IMR-90 (cell line): ENCODE measurements around the gene FOXB1. TPM values are rescaled to one million over a fixed set of nuclear protein-coding genes. Genes with fewer than 3 reads are reported as not detected.

ENCODE experiments used
- ATAC-seq: fragments of 200-7000 bp; cut with Tn5 transposase; 2 replicates; pipeline ENCODE4 v1.9.1; 2020; ENCODE audit warnings: low read depth, mild to moderate bottlenecking, moderate library complexity
- Bru-seq: library from RNA; stranded (reverse); fragments of 400-500 nt; gene quantifications from one replicate; lab custom pipeline; 2021; lab: Mats Ljungman, UMichigan
- BruChase-seq, 2 experiments: library from RNA; stranded (reverse); fragments of 400-500 nt; gene quantifications; one replicate each; lab custom pipeline; 2021; lab: Mats Ljungman, UMichigan
- BruUV-seq: library from RNA; stranded (reverse); fragments of 400-500 nt; replicated peaks from 2 replicates; lab custom pipeline; 2021; lab: Mats Ljungman, UMichigan
- CTCF ChIA-PET: fragments of 300-600 bp; formaldehyde crosslinking; extraction: SDS; loops from one replicate; lab custom pipeline; 2021; ENCODE audit warnings: antibody characterized with exemption; lab: Yijun Ruan, JAX
- POLR2A ChIA-PET: fragments of 300-600 bp; sonication (Branson Sonifier 250); formaldehyde crosslinking; loops from one replicate; lab custom pipeline; 2022; ENCODE audit warnings: antibody characterized with exemption; ENCODE audit not compliant: unreplicated experiment; lab: Charles Lee
- DNase-seq: peaks from one replicate; pipeline ENCODE4 v3.0.0; 2013
- H2AFZ ChIP-seq: replicated peaks from 2 replicates; pipeline ENCODE3; 2013; ENCODE audit warnings: low read length, mild to moderate bottlenecking; ENCODE audit not compliant: poor library complexity
- H2AK5ac ChIP-seq: 2 replicates; pipeline ENCODE4 v1.6.1; 2013; ENCODE audit warnings: low read depth, low read length, inconsistent platforms
- H2AK9ac ChIP-seq: replicated peaks from 2 replicates; pipeline ENCODE3; 2013; ENCODE audit warnings: mild to moderate bottlenecking, low read depth, low read length, moderate library complexity; ENCODE audit not compliant: poor library complexity
- H2BK120ac ChIP-seq: 2 replicates; pipeline ENCODE4 v1.6.1; 2013; ENCODE audit warnings: low read depth, low read length, inconsistent platforms
- H2BK15ac ChIP-seq: 3 replicates; pipeline ENCODE4 v1.6.1; 2013; ENCODE audit warnings: low read depth, low read length, inconsistent platforms
- H2BK20ac ChIP-seq: 2 replicates; pipeline ENCODE4 v1.6.1; 2013; ENCODE audit warnings: low read depth, mild to moderate bottlenecking, inconsistent platforms, low read length, moderate library complexity
- H2BK5ac ChIP-seq: 2 replicates; pipeline ENCODE4 v1.6.1; 2013; ENCODE audit warnings: mild to moderate bottlenecking, low read depth, low read length, inconsistent platforms; ENCODE audit not compliant: poor library complexity, severe bottlenecking
- H3K14ac ChIP-seq: replicated peaks from 2 replicates; pipeline ENCODE4 v1.6.1; 2013; ENCODE audit warnings: low read depth, low read length, inconsistent platforms
- H3K18ac ChIP-seq: 2 replicates; pipeline ENCODE4 v1.6.1; 2013; ENCODE audit warnings: low read depth, low read length, control low read depth
- H3K23ac ChIP-seq: 2 replicates; pipeline ENCODE4 v1.6.1; 2013; ENCODE audit warnings: low read depth, low read length, inconsistent platforms
- H3K27ac ChIP-seq: 2 replicates; pipeline ENCODE4 v1.5.1; 2013; ENCODE audit warnings: mild to moderate bottlenecking, control low read depth, low read length; ENCODE audit not compliant: insufficient read depth
- H3K27me3 ChIP-seq: 2 replicates; pipeline ENCODE4 v1.6.1; 2013; ENCODE audit warnings: low read length; ENCODE audit not compliant: control insufficient read depth, insufficient read depth
- H3K36me3 ChIP-seq: 2 replicates; pipeline ENCODE4 v1.6.1; 2013; ENCODE audit warnings: low read length, mixed read lengths; ENCODE audit not compliant: control insufficient read depth, insufficient read depth
- H3K4ac ChIP-seq: 2 replicates; pipeline ENCODE4 v1.6.1; 2013; ENCODE audit warnings: low read depth, low read length, inconsistent platforms
- H3K4me1 ChIP-seq: 2 replicates; pipeline ENCODE4 v1.6.1; 2013; ENCODE audit warnings: low read length, mixed read lengths; ENCODE audit not compliant: control insufficient read depth, insufficient read depth
- H3K4me2 ChIP-seq: 2 replicates; pipeline ENCODE4 v1.6.1; 2013; ENCODE audit warnings: low read depth, mild to moderate bottlenecking, control low read depth, low read length, moderate library complexity
- H3K4me3 ChIP-seq: 2 replicates; pipeline ENCODE4 v1.5.1; 2013; ENCODE audit warnings: low read depth, mild to moderate bottlenecking, control low read depth, low read length, moderate library complexity; ENCODE audit not compliant: insufficient read depth
- H3K56ac ChIP-seq: 2 replicates; pipeline ENCODE4 v1.6.1; 2013; ENCODE audit warnings: low read length, inconsistent platforms; ENCODE audit not compliant: insufficient read depth; ENCODE audit errors: extremely low read depth
- H3K79me1 ChIP-seq, 2 experiments: 2 replicates each; pipeline ENCODE4 v1.6.1; 2013; ENCODE audit warnings: low read length in 2 of 2, inconsistent platforms in 1 of 2, low read depth in 1 of 2
- H3K9ac ChIP-seq: 2 replicates; pipeline ENCODE4 v1.6.1; 2013; ENCODE audit warnings: low read depth, low read length, control low read depth
- H3K9me1 ChIP-seq: 2 replicates; pipeline ENCODE4 v1.6.1; 2013; ENCODE audit warnings: low read length, inconsistent platforms; ENCODE audit not compliant: insufficient read depth
- H3K9me3 ChIP-seq: 2 replicates; pipeline ENCODE4 v1.6.1; 2013; ENCODE audit warnings: low read length; ENCODE audit not compliant: control insufficient read depth, insufficient read depth
- H4K20me1 ChIP-seq: 2 replicates; pipeline ENCODE4 v1.6.1; 2013; ENCODE audit warnings: low read length, inconsistent platforms; ENCODE audit not compliant: insufficient read depth
- H4K5ac ChIP-seq: 2 replicates; pipeline ENCODE4 v1.6.1; 2013; ENCODE audit warnings: mild to moderate bottlenecking, low read depth, low read length, control low read depth
- H4K8ac ChIP-seq, 2 experiments: 2 replicates each; pipeline ENCODE4 v1.6.1; 2013; ENCODE audit warnings: low read depth in 2 of 2, low read length in 2 of 2, control low read depth in 1 of 2, inconsistent platforms in 1 of 2
- H4K91ac ChIP-seq: 2 replicates; pipeline ENCODE4 v1.6.1; 2013; ENCODE audit warnings: low read depth, low read length, inconsistent platforms; ENCODE audit not compliant: insufficient read depth
- BHLHE40 ChIP-seq: fragments of 150-350 bp; IDR thresholded peaks from 2 replicates; pipeline ENCODE4 v1.6.1; 2016; ENCODE audit warnings: mild to moderate bottlenecking, low read depth, low read length
- CEBPB ChIP-seq: IDR thresholded peaks from 2 replicates; pipeline ENCODE4 v1.6.1; 2012; ENCODE audit warnings: low read depth, low read length, improper control_type of control experiment
- CHD1 ChIP-seq: IDR thresholded peaks from 2 replicates; pipeline ENCODE4 v1.6.1; 2012; ENCODE audit warnings: low read depth, low read length, improper control_type of control experiment
- FOS ChIP-seq: fragments of 150-350 bp; IDR thresholded peaks from 2 replicates; pipeline ENCODE4 v1.6.1; 2016; ENCODE audit warnings: low read depth, low read length
- MAFK ChIP-seq: IDR thresholded peaks from 2 replicates; pipeline ENCODE4 v1.6.1; 2012; ENCODE audit warnings: low read depth, low read length, improper control_type of control experiment
- MAZ ChIP-seq: IDR thresholded peaks from 2 replicates; pipeline ENCODE4 v1.6.1; 2012; ENCODE audit warnings: low read depth, mild to moderate bottlenecking, low read length, improper control_type of control experiment, moderate library complexity, borderline replicate concordance
- MXI1 ChIP-seq: IDR thresholded peaks from 2 replicates; pipeline ENCODE4 v1.6.1; 2012; ENCODE audit warnings: low read depth, mild to moderate bottlenecking, low read length, moderate library complexity, borderline replicate concordance
- NFE2L2 ChIP-seq: fragments of 150-350 bp; IDR thresholded peaks from 2 replicates; pipeline ENCODE4 v1.6.1; 2016; ENCODE audit warnings: low read depth, mild to moderate bottlenecking, low read length
- POLR2A ChIP-seq: IDR thresholded peaks from 2 replicates; pipeline ENCODE4 v1.6.1; 2012; ENCODE audit warnings: mild to moderate bottlenecking, low read depth, low read length
- RCOR1 ChIP-seq: IDR thresholded peaks from 2 replicates; pipeline ENCODE4 v1.6.1; 2012; ENCODE audit warnings: mild to moderate bottlenecking, low read length, improper control_type of control experiment; ENCODE audit not compliant: insufficient replicate concordance
- RFX5 ChIP-seq: IDR thresholded peaks from 2 replicates; pipeline ENCODE4 v1.8.0; 2012; ENCODE audit warnings: low read depth, mild to moderate bottlenecking, low read length, moderate library complexity
- SMC3 ChIP-seq: fragments of 150-350 bp; IDR thresholded peaks from 2 replicates; pipeline ENCODE4 v1.6.1; 2016; ENCODE audit warnings: low read depth, mild to moderate bottlenecking, antibody characterized with exemption, low read length, moderate library complexity
- WGBS, 2 experiments: methylation state at CpG; one replicate each; pipeline versions ENCODE4 v1.1.5 to v1.1.7; 2013; ENCODE audit warnings: missing lambda C conversion rate in 2 of 2; ENCODE audit not compliant: insufficient read length in 1 of 2; ENCODE audit errors: extremely low coverage in 2 of 2; 5-methylcytosine and 5-hydroxymethylcytosine counted together
- dilution Hi-C: fragments of 300-500 bp; cut with HindIII; formaldehyde crosslinking; loops from one replicate; pipeline ENCODE4 v1.14.3; 2018; ENCODE audit warnings: low sequenced_read_pairs; ENCODE audit not compliant: unreplicated experiment
- in situ Hi-C: fragments of 300-500 bp; cut with MboI; formaldehyde crosslinking; loops from 3 replicates; pipeline ENCODE4 v1.14.3; 2019; ENCODE audit warnings: low sequenced_read_pairs, inconsistent platforms, mixed read lengths
- intact Hi-C: fragments of 100-400 bp; cut with micrococcal nuclease; formaldehyde crosslinking; loops from 2 replicates; pipeline ENCODE4 v1.10.0; 2022
- long read RNA-seq: library from polyadenylated mRNA; unstranded; transcript quantifications from one replicate; pipeline ENCODE4 v2.0.0, GENCODE V29; 2021; ENCODE audit not compliant: unreplicated experiment
- polyA plus RNA-seq, 3 experiments: library from polyadenylated mRNA; depleted of rRNA; stranded (reverse); fragments of >200 nt; gene quantifications; 2 replicates each; pipeline ENCODE4 v1.2.3, GENCODE V29; 2012; ENCODE audit warnings: low replicate concordance in 1 of 3
- total RNA-seq: library from RNA; depleted of rRNA; stranded (reverse); fragments of >200 nt; gene quantifications from 2 replicates; pipeline ENCODE4 v1.2.3, GENCODE V29; 2012; rRNA removed
- TF ChIP-seq, protein P1 (sequence below): conservative IDR thresholded peaks from 2 replicates; pipeline ENCODE4 v1.5.1; 2012; ENCODE audit warnings: mild to moderate bottlenecking, low read depth, low read length, improper control_type of control experiment
- TF ChIP-seq, protein P2 (sequence below): fragments of 150-350 bp; IDR thresholded peaks from 2 replicates; pipeline ENCODE4 v1.6.1; 2016; ENCODE audit warnings: low read depth, mild to moderate bottlenecking, low read length, moderate library complexity, borderline replicate concordance

The FOXB1 gene
- total RNA-seq: not detected in 2 replicates
- polyA plus RNA-seq (2012; rRNA removed): not detected in 2 replicates
- not detected in 2 replicates for polyA plus RNA-seq (2012; cell fraction: cytosol; rRNA removed)
- 0.02 TPM in 1 of 2 replicates, not detected in the other for polyA plus RNA-seq (2012; cell fraction: nucleus; rRNA removed; ENCODE audit: low replicate concordance)
- Bru-seq, nascent RNA: not detected
- BruChase-seq, experiment 1, labeled RNA remaining after a 6-hour chase: not detected
- BruChase-seq, experiment 2, labeled RNA remaining after a 2-hour chase: not detected
- long read RNA-seq: 0 reads

DNA sequence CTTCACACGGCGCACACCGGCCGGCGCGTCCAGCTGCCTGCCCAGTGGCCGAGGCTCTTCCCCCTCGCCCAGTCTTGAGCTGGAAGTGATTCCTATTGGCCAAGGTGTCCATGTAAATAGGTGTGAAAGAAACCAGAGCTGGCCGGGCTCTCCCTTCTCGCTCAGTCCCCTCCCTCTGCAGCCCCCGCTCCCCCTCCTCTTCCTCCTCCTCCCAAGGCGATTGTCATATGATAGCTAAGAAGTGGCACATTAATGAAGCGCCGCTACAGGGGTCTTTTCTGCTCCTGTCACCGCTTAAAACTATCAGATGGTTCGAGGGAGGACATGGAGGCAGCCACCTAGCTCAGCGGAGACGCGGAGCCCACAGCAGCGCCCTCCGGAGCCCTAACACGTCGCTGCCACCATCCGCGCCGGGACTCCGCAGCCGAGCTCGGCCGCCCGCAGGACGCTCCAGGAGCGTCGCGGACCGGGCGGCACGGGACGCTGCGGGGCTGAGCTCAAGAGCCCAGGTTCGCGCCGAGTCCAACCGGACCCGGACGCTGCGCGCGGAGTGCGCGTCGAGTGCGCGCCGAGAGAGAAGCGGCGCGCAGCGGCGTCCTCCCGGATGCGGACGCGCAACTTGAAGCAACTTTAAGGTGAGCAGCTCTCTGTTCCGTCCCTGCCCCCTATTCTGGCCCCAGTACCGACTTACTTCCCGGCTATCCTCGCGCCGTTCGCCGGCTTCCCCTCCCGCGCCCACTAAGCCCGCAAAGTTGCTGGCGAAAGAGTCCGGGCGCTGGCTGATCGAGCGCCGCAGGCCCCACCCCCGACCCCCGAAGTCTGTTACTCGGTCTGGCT, at the start of gene FOXB1:
Gene FOXB1, plus strand, starts transcription at position 303 of the 837 bp plus-strand sequence. CDS start 653 bp downstream, outside the sequence.
- H3K36me3 ChIP-seq: no peaks in the 10 kb centered on the region
- H3K4me2 ChIP-seq: peak within 1 kb of the TSS; percentile 57; the same call in 1 of the 2 replicates
- no peaks in the 10 kb centered on the region; the same call in 1 of the 2 replicates for H3K9me3 ChIP-seq
- H4K91ac ChIP-seq: no peak within 1 kb of the TSS
- H3K4me1 ChIP-seq: no peaks in the 10 kb centered on the region; the same call in 1 of the 2 replicates
- H2AFZ ChIP-seq: peak within 1 kb of the TSS; percentile 47
- no peak within 1 kb of the TSS for H2BK120ac ChIP-seq
- no peak within 1 kb of the TSS for H4K5ac ChIP-seq
- in situ Hi-C loops: no loop called here
- H2AK9ac ChIP-seq: no peak within 1 kb of the TSS
- H3K56ac ChIP-seq: no peak within 1 kb of the TSS
- no peak within 1 kb of the TSS for H3K9ac ChIP-seq
- intact Hi-C loops: no loop called here
- no peak within 1 kb of the TSS for H3K18ac ChIP-seq
- DNase-seq (no peak), ATAC-seq (no peak)
- H3K23ac ChIP-seq: no peak within 1 kb of the TSS
- H4K20me1 ChIP-seq: no peaks in the 10 kb centered on the region
- no peaks in the 10 kb centered on the region for H3K9me1 ChIP-seq
- H2BK5ac ChIP-seq: no peak within 1 kb of the TSS
- POLR2A ChIA-PET: no interaction called here
- CTCF ChIA-PET: no interaction called here
- peaks cover 84% of the 10 kb centered on the region for H3K27me3 ChIP-seq
- H3K14ac ChIP-seq: no peak within 1 kb of the TSS
- no peak within 1 kb of the TSS for H2BK20ac ChIP-seq
- H3K4me3 ChIP-seq: peak within 1 kb of the TSS; percentile 2; the same call in 1 of the 2 replicates
- 1% methylated on average over 51 of the region's 84 CpGs; no CpG with 5 or more reads in 1 of the 2 experiments for WGBS, 2 experiments
- no peak within 1 kb of the TSS for H2BK15ac ChIP-seq
- dilution Hi-C loops: no loop called here
- H4K8ac ChIP-seq: no peak within 1 kb of the TSS
- no peak within 1 kb of the TSS for H2AK5ac ChIP-seq
- BruUV-seq: no TSS peak
- H3K79me1 ChIP-seq: no peaks in the 10 kb centered on the region
- H3K4ac ChIP-seq: no peak within 1 kb of the TSS
- no peak within 1 kb of the TSS for H3K27ac ChIP-seq
- TF ChIP-seq CHD1 (no peak), RCOR1 (no peak), RFX5 (no peak), NFE2L2 (no peak), SMC3 (no peak), MAFK (no peak), BHLHE40 (no peak), MXI1 (no peak), FOS (no peak), POLR2A (no peak), MAZ (no peak), CEBPB (no peak)
- TF ChIP-seq, protein P1, sequence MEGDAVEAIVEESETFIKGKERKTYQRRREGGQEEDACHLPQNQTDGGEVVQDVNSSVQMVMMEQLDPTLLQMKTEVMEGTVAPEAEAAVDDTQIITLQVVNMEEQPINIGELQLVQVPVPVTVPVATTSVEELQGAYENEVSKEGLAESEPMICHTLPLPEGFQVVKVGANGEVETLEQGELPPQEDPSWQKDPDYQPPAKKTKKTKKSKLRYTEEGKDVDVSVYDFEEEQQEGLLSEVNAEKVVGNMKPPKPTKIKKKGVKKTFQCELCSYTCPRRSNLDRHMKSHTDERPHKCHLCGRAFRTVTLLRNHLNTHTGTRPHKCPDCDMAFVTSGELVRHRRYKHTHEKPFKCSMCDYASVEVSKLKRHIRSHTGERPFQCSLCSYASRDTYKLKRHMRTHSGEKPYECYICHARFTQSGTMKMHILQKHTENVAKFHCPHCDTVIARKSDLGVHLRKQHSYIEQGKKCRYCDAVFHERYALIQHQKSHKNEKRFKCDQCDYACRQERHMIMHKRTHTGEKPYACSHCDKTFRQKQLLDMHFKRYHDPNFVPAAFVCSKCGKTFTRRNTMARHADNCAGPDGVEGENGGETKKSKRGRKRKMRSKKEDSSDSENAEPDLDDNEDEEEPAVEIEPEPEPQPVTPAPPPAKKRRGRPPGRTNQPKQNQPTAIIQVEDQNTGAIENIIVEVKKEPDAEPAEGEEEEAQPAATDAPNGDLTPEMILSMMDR: no peak
- TF ChIP-seq, protein P2, sequence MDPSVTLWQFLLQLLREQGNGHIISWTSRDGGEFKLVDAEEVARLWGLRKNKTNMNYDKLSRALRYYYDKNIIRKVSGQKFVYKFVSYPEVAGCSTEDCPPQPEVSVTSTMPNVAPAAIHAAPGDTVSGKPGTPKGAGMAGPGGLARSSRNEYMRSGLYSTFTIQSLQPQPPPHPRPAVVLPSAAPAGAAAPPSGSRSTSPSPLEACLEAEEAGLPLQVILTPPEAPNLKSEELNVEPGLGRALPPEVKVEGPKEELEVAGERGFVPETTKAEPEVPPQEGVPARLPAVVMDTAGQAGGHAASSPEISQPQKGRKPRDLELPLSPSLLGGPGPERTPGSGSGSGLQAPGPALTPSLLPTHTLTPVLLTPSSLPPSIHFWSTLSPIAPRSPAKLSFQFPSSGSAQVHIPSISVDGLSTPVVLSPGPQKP: no peak
